Activated T-helper 2 cell treated with anti-CD3 and anti-CD28 coated beads, Interferon-gamma antibody, Interleukin-2, Interleukin-4, amounts not matched to agents 10 μg/mL and 5 μg/mL and 100 μg/mL, durations not matched to agents 14 hours and 24 hours and 36 hours (primary cell): Measurements from ENCODE around the gene SSR4. TPM values are rescaled to one million over a fixed set of nuclear protein-coding genes. Genes with fewer than 3 reads are reported as not detected.
"Not testable (repeated sequence)": the region's sequence is repeated elsewhere in the genome, so short reads cannot be mapped to it uniquely, and the experiment has no call there.

Experiments used
- DNase-seq: peaks from one replicate; pipeline ENCODE4 v3.0.0; 2021; ENCODE audit warnings: low spot score
- H3K27ac Mint-ChIP-seq: one replicate; pipeline ENCODE4 v1.8.0; 2021; ENCODE audit warnings: mixed read lengths
- H3K27me3 Mint-ChIP-seq: one replicate; pipeline ENCODE4 v1.8.0; 2021; ENCODE audit warnings: low read depth, mixed read lengths
- H3K36me3 Mint-ChIP-seq: one replicate; pipeline ENCODE4 v1.8.0; 2021; ENCODE audit warnings: low read depth, mixed read lengths
- H3K4me1 Mint-ChIP-seq: one replicate; pipeline ENCODE4 v1.8.0; 2021; ENCODE audit warnings: low read depth, mixed read lengths
- H3K4me3 Mint-ChIP-seq: one replicate; pipeline ENCODE4 v1.8.0; 2021; ENCODE audit warnings: low read depth, mild to moderate bottlenecking, moderate library complexity, mixed read lengths
- H3K9me3 Mint-ChIP-seq: one replicate; pipeline ENCODE4 v1.8.0; 2021; ENCODE audit warnings: mixed read lengths
- intact Hi-C: fragments of 100-400 bp; cut with micrococcal nuclease; formaldehyde crosslinking; loops from one replicate; pipeline ENCODE4 v1.15.1; 2023
- total RNA-seq: library from RNA; stranded (reverse); gene quantifications from 2 replicates; pipeline ENCODE4 v1.2.3, GENCODE V29; 2022

The SSR4 gene
- total RNA-seq, 1 donor from 2014 or later, result 303 TPM

GRCh38 chrX:153807976-153808375, 13.5 kb downstream of the SSR4 start:
- H3K4me1 Mint-ChIP-seq, result no peaks in the 10 kb centered on the region
- H3K27me3 Mint-ChIP-seq, result peaks cover 8% of the 10 kb centered on the region
- no peak for DNase-seq
- intact Hi-C loops, result no loop called here
- no peak overlapping the region for H3K27ac Mint-ChIP-seq
- no peak overlapping the region for H3K4me3 Mint-ChIP-seq
- H3K36me3 Mint-ChIP-seq, result no peaks in the 10 kb centered on the region
- no peaks in the 10 kb centered on the region for H3K9me3 Mint-ChIP-seq

GRCh38 chrX:153812220-153812619, 17.8 kb downstream of the SSR4 start:
- no peaks in the 10 kb centered on the region for H3K9me3 Mint-ChIP-seq
- no peak for DNase-seq
- no peak overlapping the region for H3K27ac Mint-ChIP-seq
- no peaks in the 10 kb centered on the region for H3K36me3 Mint-ChIP-seq
- H3K4me3 Mint-ChIP-seq, result no peak overlapping the region
- peaks cover 24% of the 10 kb centered on the region for H3K27me3 Mint-ChIP-seq
- peaks cover 10% of the 10 kb centered on the region for H3K4me1 Mint-ChIP-seq
- intact Hi-C loops, result no loop called here

GRCh38 chrX:153813161-153813560, 18.7 kb downstream of the SSR4 start:
- H3K36me3 Mint-ChIP-seq, result no peaks in the 10 kb centered on the region
- no peak overlapping the region for H3K4me3 Mint-ChIP-seq
- peaks cover 11% of the 10 kb centered on the region for H3K4me1 Mint-ChIP-seq
- no peak overlapping the region for H3K27ac Mint-ChIP-seq
- intact Hi-C loops, result no loop called here
- peaks cover 25% of the 10 kb centered on the region for H3K27me3 Mint-ChIP-seq
- no peak for DNase-seq
- no peaks in the 10 kb centered on the region for H3K9me3 Mint-ChIP-seq

GRCh38 chrX:153814591-153815315, 20.3 kb downstream of the SSR4 start:
- H3K9me3 Mint-ChIP-seq, result no peaks in the 10 kb centered on the region
- no peak for DNase-seq
- no peak overlapping the region for H3K27ac Mint-ChIP-seq
- peaks cover 11% of the 10 kb centered on the region for H3K4me1 Mint-ChIP-seq
- H3K36me3 Mint-ChIP-seq, result no peaks in the 10 kb centered on the region
- peaks cover 25% of the 10 kb centered on the region for H3K27me3 Mint-ChIP-seq
- intact Hi-C loops, result no loop called here
- no peak overlapping the region for H3K4me3 Mint-ChIP-seq

- H3K27ac Mint-ChIP-seq, result no peak overlapping the region
Measured at GRCh38 chrX:153816831-153817690, 22.6 kb downstream of the SSR4 start.

GRCh38 chrX:153818064-153818463, 23.6 kb downstream of the SSR4 start:
- H3K9me3 Mint-ChIP-seq, DNase-seq, H3K27ac Mint-ChIP-seq, H3K4me3 Mint-ChIP-seq, H3K36me3 Mint-ChIP-seq, intact Hi-C loops: not testable (repeated sequence)
- peaks cover 22% of the 10 kb centered on the region for H3K4me1 Mint-ChIP-seq
- peaks cover 16% of the 10 kb centered on the region for H3K27me3 Mint-ChIP-seq

More at GRCh38 chrX:153816831-153817690, 22.6 kb downstream of the SSR4 start:
- H3K9me3 Mint-ChIP-seq, result no peaks in the 10 kb centered on the region
- peak overlapping the region; percentile 7 for H3K4me3 Mint-ChIP-seq
- intact Hi-C loops, result no loop called here
- DNase-seq, result peak; percentile 38
- no peaks in the 10 kb centered on the region for H3K36me3 Mint-ChIP-seq
- peaks cover 14% of the 10 kb centered on the region for H3K4me1 Mint-ChIP-seq
- H3K27me3 Mint-ChIP-seq, result peaks cover 19% of the 10 kb centered on the region

- peaks cover 13% of the 10 kb centered on the region for H3K27me3 Mint-ChIP-seq
- H3K4me3 Mint-ChIP-seq, result peak overlapping the region; percentile 26
- H3K27ac Mint-ChIP-seq, result no peak overlapping the region
- no peaks in the 10 kb centered on the region for H3K36me3 Mint-ChIP-seq
- intact Hi-C loops, result no loop called here
- no peaks in the 10 kb centered on the region for H3K9me3 Mint-ChIP-seq
- H3K4me1 Mint-ChIP-seq, result peaks cover 22% of the 10 kb centered on the region
- DNase-seq, result peak; percentile 35
Measured at GRCh38 chrX:153818571-153819383, 24.3 kb downstream of the SSR4 start.

- H3K27ac Mint-ChIP-seq, result no peak overlapping the region
- H3K4me3 Mint-ChIP-seq, result peak overlapping the region; percentile 26
- H3K36me3 Mint-ChIP-seq, result no peaks in the 10 kb centered on the region
- DNase-seq, result no peak
- intact Hi-C loops, result no loop called here
- H3K27me3 Mint-ChIP-seq, result peaks cover 15% of the 10 kb centered on the region
- H3K4me1 Mint-ChIP-seq, result peaks cover 22% of the 10 kb centered on the region
- H3K9me3 Mint-ChIP-seq, result no peaks in the 10 kb centered on the region
Measured at GRCh38 chrX:153819384-153820040, 25.0 kb downstream of the SSR4 start.

GRCh38 chrX:153820601-153821000, 26.1 kb downstream of the SSR4 start:
- DNase-seq, result no peak
- Mint-ChIP-seq H3K9me3 (no peaks in the 10 kb centered on the region), H3K4me1 (peaks cover 19% of the 10 kb centered on the region), H3K27ac (no peak overlapping the region), H3K4me3 (no peak overlapping the region), H3K27me3 (peaks cover 8% of the 10 kb centered on the region), H3K36me3 (no peaks in the 10 kb centered on the region)
- intact Hi-C loops, result no loop called here

- no peak for DNase-seq
- H3K4me3 Mint-ChIP-seq, result no peak overlapping the region
- peaks cover 8% of the 10 kb centered on the region for H3K27me3 Mint-ChIP-seq
- peaks cover 19% of the 10 kb centered on the region for H3K4me1 Mint-ChIP-seq
- intact Hi-C loops, result no loop called here
- H3K27ac Mint-ChIP-seq, result no peak overlapping the region
- H3K9me3 Mint-ChIP-seq, result no peaks in the 10 kb centered on the region
- no peaks in the 10 kb centered on the region for H3K36me3 Mint-ChIP-seq
Measured at GRCh38 chrX:153821066-153821465, 26.6 kb downstream of the SSR4 start.

- Mint-ChIP-seq H3K27ac (no peak overlapping the region), H3K4me3 (no peak overlapping the region), H3K36me3 (no peaks in the 10 kb centered on the region), H3K9me3 (no peaks in the 10 kb centered on the region), H3K27me3 (peaks cover 23% of the 10 kb centered on the region), H3K4me1 (peaks cover 14% of the 10 kb centered on the region)
- intact Hi-C loops, result no loop called here
- DNase-seq, result no peak
Measured at GRCh38 chrX:153824348-153824747, 29.9 kb downstream of the SSR4 start.

GRCh38 chrX:153825042-153825441, 30.6 kb downstream of the SSR4 start:
- Mint-ChIP-seq H3K4me1 (peaks cover 14% of the 10 kb centered on the region), H3K27me3 (peaks cover 23% of the 10 kb centered on the region), H3K9me3 (no peaks in the 10 kb centered on the region), H3K36me3 (no peaks in the 10 kb centered on the region), H3K27ac (no peak overlapping the region), H3K4me3 (no peak overlapping the region)
- no peak for DNase-seq
- intact Hi-C loops, result no loop called here
